Heart left ventricle (tissue), 13 donors: Measurements from ENCODE around the gene TSHZ1.

Source experiments
- CTCF ChIP-seq, 12 donors: fragments of 200-600 bp; sonication (generic) in 4 of 12; IDR thresholded peaks; one replicate each; pipeline versions ENCODE4 v1.5.0 to v1.8.0; 2018 to 2022; ENCODE audit warnings: antibody characterized with exemption in 12 of 12, mild to moderate bottlenecking in 5 of 12
- POLR2A ChIP-seq, 2 donors: fragments of 450-650 bp; IDR thresholded peaks; one replicate each; pipeline ENCODE4 v1.6.1; 2017; ENCODE audit warnings: antibody characterized with exemption in 2 of 2, mild to moderate bottlenecking in 2 of 2, moderate library complexity in 2 of 2
- donor health status: ischemic (EF 13 %, LVEDD 7.1; RV severe dilation, severe dysfunction).
- donor health status: DM: no; HTN: yes; CAD: no.
- donor health status: DM: no; HTN: no; CAD: no.
- donor health status: ischemic (EF 25% LVEDD 6.9; RV normal size, moderate dysfunction).
- donor health status: ischemic (EF 25% LVEDD 5.7; RV mildly dilated, moderate dysfunction).
- donor health status: ischemic (EF 35%, LVEDD 5.7; RV mildly dilated, moderate dysfunction).
- donor health status: nonischemic (EF 11% LVEDD 7.7; RV severe dilation, severe dysfunction).
- donor health status: DM: yes; HTN: yes; CAD: no.
- donor health status: PGD.
- donor health status: ischemic (EF 29% LVEDD 5.4; RV normal size, mild dysfunction).
- donor health status: nonischemic (EF 23%, LVEDD 6.1; RV moderate dilation, normal function).

- TF ChIP-seq CTCF (IDR thresholded peaks at IDR 0.05) (no peak), POLR2A (IDR thresholded peaks at IDR 0.05) (no peak)
Measured at GRCh38 chr18:75200605-75201280, 9.9 kb upstream of the TSHZ1 start.
